ENCODE measurements around the gene PJA1. TPM values are rescaled to one million over a fixed set of nuclear protein-coding genes. Genes with fewer than 3 reads are reported as not detected.

The PJA1 gene
- total RNA-seq, 3 donors from 2014 or later (not counting 1 experiment from before 2014, with no cell fraction given), result 18.5 to 23.4 (median 22.0) TPM

- H3K9me3 ChIP-seq (ENCODE audit: control insufficient read depth, insufficient read depth, low read length), result no peaks in the 10 kb centered on the region
- no peaks in the 10 kb centered on the region for H3K27me3 ChIP-seq (ENCODE audit: control insufficient read depth, insufficient read depth, low read length)
- no peak overlapping the region for H3K4me3 ChIP-seq (ENCODE audit: low read length)
- DNase-seq (no peak), ATAC-seq (no peak)
- H3K27ac Mint-ChIP-seq, result no peak overlapping the region
- WGBS (ENCODE audit: insufficient coverage), result 78% methylated on average over 1 of the region's 3 CpGs
- no peaks in the 10 kb centered on the region for H3K36me3 ChIP-seq (ENCODE audit: control insufficient read depth, insufficient read depth, low read length)
- H3K36me3 Mint-ChIP-seq, result no peaks in the 10 kb centered on the region
- H3K9me3 Mint-ChIP-seq, result no peaks in the 10 kb centered on the region
- TF ChIP-seq, protein P1, sequence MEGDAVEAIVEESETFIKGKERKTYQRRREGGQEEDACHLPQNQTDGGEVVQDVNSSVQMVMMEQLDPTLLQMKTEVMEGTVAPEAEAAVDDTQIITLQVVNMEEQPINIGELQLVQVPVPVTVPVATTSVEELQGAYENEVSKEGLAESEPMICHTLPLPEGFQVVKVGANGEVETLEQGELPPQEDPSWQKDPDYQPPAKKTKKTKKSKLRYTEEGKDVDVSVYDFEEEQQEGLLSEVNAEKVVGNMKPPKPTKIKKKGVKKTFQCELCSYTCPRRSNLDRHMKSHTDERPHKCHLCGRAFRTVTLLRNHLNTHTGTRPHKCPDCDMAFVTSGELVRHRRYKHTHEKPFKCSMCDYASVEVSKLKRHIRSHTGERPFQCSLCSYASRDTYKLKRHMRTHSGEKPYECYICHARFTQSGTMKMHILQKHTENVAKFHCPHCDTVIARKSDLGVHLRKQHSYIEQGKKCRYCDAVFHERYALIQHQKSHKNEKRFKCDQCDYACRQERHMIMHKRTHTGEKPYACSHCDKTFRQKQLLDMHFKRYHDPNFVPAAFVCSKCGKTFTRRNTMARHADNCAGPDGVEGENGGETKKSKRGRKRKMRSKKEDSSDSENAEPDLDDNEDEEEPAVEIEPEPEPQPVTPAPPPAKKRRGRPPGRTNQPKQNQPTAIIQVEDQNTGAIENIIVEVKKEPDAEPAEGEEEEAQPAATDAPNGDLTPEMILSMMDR (IDR thresholded peaks at IDR 0.05), result no peak
- H3K4me1 Mint-ChIP-seq, result peaks cover 0 to 6% of the 10 kb centered on the region in 2 donors
- H3K4me3 Mint-ChIP-seq, result no peak overlapping the region
- no peak overlapping the region for H3K27ac ChIP-seq (ENCODE audit: low read length)
- peaks cover 2% of the 10 kb centered on the region for H3K4me1 ChIP-seq (ENCODE audit: control insufficient read depth, insufficient read depth, low read length)
- intact Hi-C loops (cut with micrococcal nuclease), result no loop called here
- peaks cover 3 to 8% of the 10 kb centered on the region in 2 donors for H3K27me3 Mint-ChIP-seq (ENCODE audit: low read depth in 2 of 2)
These were observed 42.0 kb upstream of the PJA1 start for GRCh38 chrX:69207216-69207615.

- Histone ChIP-seq H3K4me3 (ENCODE audit: low read length) (no peak overlapping the region), H3K36me3 (ENCODE audit: control insufficient read depth, insufficient read depth, low read length) (no peaks in the 10 kb centered on the region), H3K27me3 (ENCODE audit: control insufficient read depth, insufficient read depth, low read length) (no peaks in the 10 kb centered on the region), H3K9me3 (ENCODE audit: control insufficient read depth, insufficient read depth, low read length) (no peaks in the 10 kb centered on the region), H3K27ac (ENCODE audit: low read length) (no peak overlapping the region), H3K4me1 (ENCODE audit: control insufficient read depth, insufficient read depth, low read length) (no peaks in the 10 kb centered on the region)
- no peaks in the 10 kb centered on the region for H3K4me1 Mint-ChIP-seq
- intact Hi-C loops (cut with micrococcal nuclease), result no loop called here
- no peaks in the 10 kb centered on the region for H3K9me3 Mint-ChIP-seq
- H3K27ac Mint-ChIP-seq, result no peak overlapping the region
- H3K27me3 Mint-ChIP-seq (ENCODE audit: low read depth in 2 of 2), result peaks cover 2 to 3% of the 10 kb centered on the region in 2 donors
- H3K36me3 Mint-ChIP-seq, result no peaks in the 10 kb centered on the region
- DNase-seq, result no peak
- TF ChIP-seq, protein P1 (IDR thresholded peaks at IDR 0.05), result no peak
- no peak for ATAC-seq
- WGBS (ENCODE audit: insufficient coverage), result 89% methylated on average over 3 of the region's 4 CpGs
- no peak overlapping the region for H3K4me3 Mint-ChIP-seq
These were observed 38.4 kb upstream of the PJA1 start for GRCh38 chrX:69203638-69204037.

DNA sequence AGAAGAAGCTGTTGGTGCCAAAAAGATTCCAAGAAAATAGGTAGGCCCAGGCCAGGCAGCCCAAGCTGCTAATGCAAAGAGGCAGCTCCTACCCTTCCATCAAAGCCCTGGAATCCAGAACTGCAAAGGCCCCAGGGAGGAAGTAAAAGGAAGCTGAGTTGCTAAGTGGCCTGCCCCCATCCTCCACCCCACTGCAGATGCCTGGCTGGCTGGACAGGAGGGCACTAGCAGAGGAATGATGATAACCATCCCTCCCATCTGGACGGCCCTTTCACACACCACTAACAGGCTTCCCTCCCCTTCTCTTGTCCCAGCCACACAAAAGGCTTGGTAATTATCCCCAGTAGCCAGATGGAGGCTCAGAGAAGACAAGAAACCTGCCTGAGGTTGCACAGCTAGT, 32.4 kb upstream of the PJA1 start:
- no peaks in the 10 kb centered on the region for H3K36me3 ChIP-seq (ENCODE audit: control insufficient read depth, insufficient read depth, low read length)
- no peak for ATAC-seq
- Mint-ChIP-seq H3K4me1 (no peaks in the 10 kb centered on the region), H3K36me3 (no peaks in the 10 kb centered on the region), H3K27ac (no peak overlapping the region), H3K9me3 (no peaks in the 10 kb centered on the region), H3K4me3 (no peak overlapping the region), H3K27me3 (ENCODE audit: low read depth in 2 of 2) (peaks cover 0 to 2% of the 10 kb centered on the region in 2 donors)
- H3K9me3 ChIP-seq (ENCODE audit: control insufficient read depth, insufficient read depth, low read length), result no peaks in the 10 kb centered on the region
- no peak overlapping the region for H3K27ac ChIP-seq (ENCODE audit: low read length)
- TF ChIP-seq, protein P1 (IDR thresholded peaks at IDR 0.05), result no peak
- H3K4me3 ChIP-seq (ENCODE audit: low read length), result no peak overlapping the region
- DNase-seq, result no peak
- 71% methylated on average over 1 of the region's 1 CpG for WGBS (ENCODE audit: insufficient coverage)
- no peaks in the 10 kb centered on the region for H3K27me3 ChIP-seq (ENCODE audit: control insufficient read depth, insufficient read depth, low read length)
- intact Hi-C loops (cut with micrococcal nuclease), result no loop called here
- no peaks in the 10 kb centered on the region for H3K4me1 ChIP-seq (ENCODE audit: control insufficient read depth, insufficient read depth, low read length)

DNA sequence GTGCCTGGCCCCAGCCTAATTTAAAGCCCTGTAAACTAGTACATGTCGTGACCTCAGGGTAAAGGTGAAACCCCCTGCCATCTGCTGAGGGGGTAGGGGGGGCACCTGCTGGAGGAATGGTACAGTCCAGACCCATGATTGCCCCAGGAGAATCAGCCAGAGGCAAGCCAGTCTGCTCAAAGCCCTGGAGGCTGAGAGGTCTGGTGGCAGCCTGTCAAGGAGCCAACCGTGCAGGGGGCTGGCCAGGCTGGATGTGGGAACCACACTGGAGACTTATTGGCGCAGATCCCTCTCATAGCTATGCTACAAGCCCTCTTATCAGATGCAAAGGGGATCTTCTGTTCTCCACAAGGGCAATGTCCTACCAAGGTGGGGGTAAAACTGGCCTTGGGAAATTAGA, 31.4 kb upstream of the PJA1 start:
- no peaks in the 10 kb centered on the region for H3K36me3 ChIP-seq (ENCODE audit: control insufficient read depth, insufficient read depth, low read length)
- no peak overlapping the region for H3K27ac ChIP-seq (ENCODE audit: low read length)
- DNase-seq (no peak), ATAC-seq (no peak)
- H3K36me3 Mint-ChIP-seq, result no peaks in the 10 kb centered on the region
- no peak overlapping the region for H3K4me3 ChIP-seq (ENCODE audit: low read length)
- H3K4me1 ChIP-seq (ENCODE audit: control insufficient read depth, insufficient read depth, low read length), result no peaks in the 10 kb centered on the region
- no peaks in the 10 kb centered on the region for H3K9me3 Mint-ChIP-seq
- H3K27me3 Mint-ChIP-seq (ENCODE audit: low read depth in 2 of 2), result peaks cover 0 to 2% of the 10 kb centered on the region in 2 donors
- TF ChIP-seq, protein P1 (IDR thresholded peaks at IDR 0.05), result no peak
- intact Hi-C loops (cut with micrococcal nuclease), result no loop called here
- no peaks in the 10 kb centered on the region for H3K27me3 ChIP-seq (ENCODE audit: control insufficient read depth, insufficient read depth, low read length)
- no peaks in the 10 kb centered on the region for H3K4me1 Mint-ChIP-seq
- no peaks in the 10 kb centered on the region for H3K9me3 ChIP-seq (ENCODE audit: control insufficient read depth, insufficient read depth, low read length)
- no peak overlapping the region for H3K4me3 Mint-ChIP-seq
- H3K27ac Mint-ChIP-seq, result no peak overlapping the region
- WGBS (ENCODE audit: insufficient coverage), result 84% methylated on average over 3 of the region's 3 CpGs

Data from natural killer cell (primary cell).